GM12878 (cell line): ENCODE data around the gene KITLG. TPM values are rescaled to one million over a fixed set of nuclear protein-coding genes. Genes with fewer than 3 reads are reported as not detected.

Experiments used
- ATAC-seq: fragments of 200-7000 bp; cut with Tn5 transposase; 3 replicates; pipeline ENCODE4 v1.9.1; 2020; ENCODE audit warnings: mild to moderate bottlenecking, moderate library complexity
- BruUV-seq: library from RNA; stranded (reverse); fragments of 400-500 nt; replicated peaks from 2 replicates; lab custom pipeline; 2021; lab: Mats Ljungman, UMichigan
- CTCF ChIA-PET: fragments of 300-600 bp; sonication (Branson Sonifier 250); formaldehyde crosslinking; extraction: SDS; loops from one replicate; lab custom pipeline; 2021; ENCODE audit warnings: inconsistent platforms; lab: Yijun Ruan, JAX
- POLR2A ChIA-PET: fragments of 350-600 bp; formaldehyde crosslinking; extraction: SDS; loops from one replicate; lab custom pipeline; 2021; ENCODE audit warnings: inconsistent platforms; lab: Charles Lee
- RAD21 ChIA-PET: fragments of 300-600 bp; sonication (Branson Sonifier 250); formaldehyde crosslinking; loops from one replicate; lab custom pipeline; 2023; ENCODE audit warnings: antibody characterized with exemption; ENCODE audit not compliant: unreplicated experiment; lab: Charles Lee
- SMC1A ChIA-PET: fragments of 300-600 bp; sonication (Branson Sonifier 250); formaldehyde crosslinking; loops from one replicate; lab custom pipeline; 2023; ENCODE audit not compliant: unreplicated experiment, uncharacterized antibody; lab: Charles Lee
- DNase-seq: peaks from one replicate; pipeline ENCODE4 v3.0.0-alpha.2; 2011; ENCODE audit warnings: low read depth, low spot score
- FAIRE-seq: peaks from 3 replicates; lab custom pipeline; 2011; peaks lifted over from hg19 to GRCh38; lab: Jason Lieb, UNC
- H2AFZ ChIP-seq: 2 replicates; pipeline ENCODE4 v1.6.0; 2011; ENCODE audit warnings: low read depth, low read length, control low read depth; ENCODE audit not compliant: control insufficient read depth
- H3K27ac ChIP-seq: 2 replicates; pipeline ENCODE4 v1.5.1; 2011; ENCODE audit warnings: control low read depth; ENCODE audit not compliant: control insufficient read depth, insufficient read depth
- H3K27me3 ChIP-seq, 2 experiments: replicated peaks in 1 of 2; 2 replicates each; pipeline versions ENCODE4 v1.6.0 to v1.6.1; 2011; ENCODE audit warnings: low read length in 1 of 2; ENCODE audit not compliant: control insufficient read depth in 2 of 2, insufficient read depth in 2 of 2
- H3K36me3 ChIP-seq, 2 experiments: 2 replicates each; pipeline ENCODE4 v1.5.1; 2011; ENCODE audit warnings: low read length in 1 of 2; ENCODE audit not compliant: control insufficient read depth in 2 of 2, insufficient read depth in 2 of 2
- H3K4me1 ChIP-seq: 2 replicates; pipeline ENCODE4 v1.6.1; 2011; ENCODE audit warnings: mild to moderate bottlenecking, low read length, moderate library complexity, mixed read lengths; ENCODE audit not compliant: control insufficient read depth, insufficient read depth
- H3K4me2 ChIP-seq: 2 replicates; pipeline ENCODE4 v1.6.0; 2011; ENCODE audit warnings: control low read depth; ENCODE audit not compliant: control insufficient read depth, insufficient read depth
- H3K4me3 ChIP-seq: fragments of 200-600 bp; sonication (generic); 2 replicates; pipeline ENCODE4 v1.5.1; 2016
- H3K79me2 ChIP-seq: 2 replicates; pipeline ENCODE4 v1.6.0; 2011; ENCODE audit warnings: low read length; ENCODE audit not compliant: control insufficient read depth, insufficient read depth
- H3K9ac ChIP-seq: 2 replicates; pipeline ENCODE4 v1.8.0; 2011; ENCODE audit warnings: low read length, control low read depth, mixed read lengths; ENCODE audit not compliant: control insufficient read depth, insufficient read depth
- H3K9me3 ChIP-seq: replicated peaks from 3 replicates; pipeline ENCODE4 v1.5.1; 2011; ENCODE audit warnings: mild to moderate bottlenecking, low read length; ENCODE audit not compliant: control insufficient read depth, insufficient read depth
- H4K20me1 ChIP-seq: 2 replicates; pipeline ENCODE4 v1.6.0; 2011; ENCODE audit not compliant: control insufficient read depth, insufficient read depth
- KDM1A ChIP-seq: fragments of 200-600 bp; sonication (generic); IDR thresholded peaks from 2 replicates; pipeline ENCODE4 v1.6.1; 2016; ENCODE audit warnings: borderline replicate concordance
- MTA3 ChIP-seq: IDR thresholded peaks from 2 replicates; pipeline ENCODE4 v1.6.1; 2012; ENCODE audit warnings: low read length, inconsistent platforms, borderline replicate concordance
- PAX8 ChIP-seq: fragments of 450-650 bp; IDR thresholded peaks from 2 replicates; pipeline ENCODE4 v1.6.1; 2017; ENCODE audit warnings: mild to moderate bottlenecking, moderate library complexity
- POLR2AphosphoS5 ChIP-seq: IDR thresholded peaks from 2 replicates; pipeline ENCODE4 v1.6.1; 2011; ENCODE audit warnings: mild to moderate bottlenecking, low read length, inconsistent platforms
- RELB ChIP-seq: fragments of 450-650 bp; IDR thresholded peaks from 2 replicates; pipeline ENCODE4 v1.6.1; 2017; ENCODE audit warnings: low read depth, mild to moderate bottlenecking, moderate library complexity
- SKIL ChIP-seq: fragments of 450-650 bp; IDR thresholded peaks from 2 replicates; pipeline ENCODE4 v1.6.1; 2017; ENCODE audit warnings: mild to moderate bottlenecking, low read depth, inconsistent platforms; ENCODE audit not compliant: poor library complexity, severe bottlenecking
- ZBTB11 ChIP-seq: fragments of 450-650 bp; formaldehyde crosslinking; IDR thresholded peaks from 2 replicates; pipeline ENCODE4 v1.5.0; 2022; ENCODE audit warnings: mild to moderate bottlenecking, missing genetic modification characterization
- WGBS: methylation state at CpG from one replicate; pipeline ENCODE4 v1.1.6; 2016; ENCODE audit warnings: low lambda C conversion rate; ENCODE audit not compliant: insufficient replicate concordance, insufficient coverage; ENCODE audit errors: missing lambda C conversion rate; 5-methylcytosine and 5-hydroxymethylcytosine counted together
- in situ Hi-C: fragments of 300-500 bp; cut with MboI; formaldehyde crosslinking; loops from 9 replicates; pipeline ENCODE4 v1.14.3; 2018; ENCODE audit warnings: mixed read lengths
- intact Hi-C: fragments of 100-400 bp; cut with micrococcal nuclease; formaldehyde crosslinking; loops from one replicate; pipeline ENCODE4 v1.14.2; 2022; ENCODE audit not compliant: unreplicated experiment
- polyA plus RNA-seq, 11 experiments: library from polyadenylated mRNA; depleted of rRNA in 4 of 11; unstranded in 6 of 11; stranded (reverse) in 5 of 11; fragments of >200 nt; fragmentation: Nextera tagmentation in 4 of 11; fragmentation: Illumina TruSeq in 1 of 11; extraction: Ambion mirVana in 4 of 11; extraction: Trizol in 1 of 11; gene quantifications; 1 replicate in 1 of 11; 2 replicates in 10 of 11; pipeline versions ENCODE4 v1.2.1 to v1.2.3, GENCODE V29; 2011 to 2016; ENCODE audit warnings: inconsistent platforms in 2 of 11, missing spikeins in 2 of 11, low read depth in 1 of 11
- total RNA-seq, 4 experiments: library from RNA; depleted of rRNA in 3 of 4; stranded (reverse); fragments of >200 nt in 3 of 4; fragmentation: Illumina TruSeq in 1 of 4; extraction: Trizol in 1 of 4; gene quantifications; 2 replicates each; pipeline versions ENCODE4 v1.2.1 to v1.2.3, GENCODE V29; 2013 to 2021

The KITLG gene
- total and polyA plus RNA-seq, 10 of the 15 experiments (the other 5 are each of a cell fraction or from before 2014, with no cell fraction given), result 0.02 to 0.51 (median 0.09) TPM; not detected in 1

GRCh38 chr12:88559199-88559598 lies 21.1 kb downstream of the KITLG start:
- in situ Hi-C loops (no loop called here), intact Hi-C loops (no loop called here)
- Histone ChIP-seq H3K79me2 (no peaks in the 10 kb centered on the region), H3K27ac (no peak overlapping the region), H3K36me3 (no peaks in the 10 kb centered on the region), H3K27me3 (no peaks in the 10 kb centered on the region), H3K9ac (no peak overlapping the region), H3K9me3 (no peaks in the 10 kb centered on the region), H3K4me3 (no peak overlapping the region), H4K20me1 (no peaks in the 10 kb centered on the region), H3K4me1 (no peaks in the 10 kb centered on the region), H2AFZ (no peak overlapping the region), H3K4me2 (no peak overlapping the region)
- CTCF ChIA-PET, result no interaction called here
- no peak for TF ChIP-seq ZBTB11 (CRISPR knock-in tag)
- TF ChIP-seq MTA3, result no peak
- no peak for TF ChIP-seq SKIL
- no peak for TF ChIP-seq POLR2AphosphoS5
- TF ChIP-seq RELB, result no peak
- TF ChIP-seq KDM1A, result no peak
- no peak for TF ChIP-seq PAX8
- 45% methylated on average over 7 of the region's 7 CpGs for WGBS
- FAIRE-seq, result no peak
- SMC1A ChIA-PET, result interaction anchor here (1.4 kb wide), 1 partner anchor 8 kb away, joined by 3 read pairs; no protein-coding TSS in a partner anchor
- DNase-seq, result no peak
- no peak for ATAC-seq
- RAD21 ChIA-PET, result no interaction called here
- POLR2A ChIA-PET, result no interaction called here
- no TSS peak for BruUV-seq
